ENCODE measurements around the gene CNST.

DNA sequence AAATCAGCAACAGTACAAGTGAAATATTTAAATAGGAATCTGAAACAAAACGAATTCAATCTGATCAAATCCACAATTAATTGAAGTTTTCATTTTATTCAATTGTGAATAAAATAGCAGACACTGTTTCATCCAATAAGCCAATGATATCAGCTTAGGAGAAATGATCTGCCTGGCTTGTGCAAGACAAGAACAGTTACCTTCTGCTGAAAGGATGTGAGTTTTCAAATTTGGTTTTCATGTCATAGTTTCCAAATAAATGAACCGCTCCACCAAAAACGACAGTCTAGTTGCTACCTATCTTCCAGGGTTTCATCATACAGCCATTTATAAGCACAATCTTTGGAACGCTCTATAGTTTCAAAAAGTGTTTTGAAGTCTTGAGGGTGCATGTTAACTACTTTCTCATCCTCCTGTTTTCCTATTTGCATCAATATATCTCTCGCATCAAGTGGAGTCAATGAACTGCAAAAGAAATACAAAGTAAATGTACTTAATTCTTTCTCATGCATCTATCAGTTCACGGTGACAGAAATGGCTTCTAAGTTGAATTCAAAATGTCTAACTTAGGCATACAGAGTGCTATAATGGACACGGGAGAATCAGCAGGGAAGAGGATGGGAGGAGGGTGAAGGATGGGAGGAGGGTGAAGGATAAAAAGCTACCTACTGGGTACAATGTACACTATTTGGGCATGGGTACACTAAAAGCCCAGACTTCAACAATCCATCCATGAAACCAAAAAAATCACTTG is 25.3 kb upstream of the CNST start:
- TF ChIP-seq, protein P1, sequence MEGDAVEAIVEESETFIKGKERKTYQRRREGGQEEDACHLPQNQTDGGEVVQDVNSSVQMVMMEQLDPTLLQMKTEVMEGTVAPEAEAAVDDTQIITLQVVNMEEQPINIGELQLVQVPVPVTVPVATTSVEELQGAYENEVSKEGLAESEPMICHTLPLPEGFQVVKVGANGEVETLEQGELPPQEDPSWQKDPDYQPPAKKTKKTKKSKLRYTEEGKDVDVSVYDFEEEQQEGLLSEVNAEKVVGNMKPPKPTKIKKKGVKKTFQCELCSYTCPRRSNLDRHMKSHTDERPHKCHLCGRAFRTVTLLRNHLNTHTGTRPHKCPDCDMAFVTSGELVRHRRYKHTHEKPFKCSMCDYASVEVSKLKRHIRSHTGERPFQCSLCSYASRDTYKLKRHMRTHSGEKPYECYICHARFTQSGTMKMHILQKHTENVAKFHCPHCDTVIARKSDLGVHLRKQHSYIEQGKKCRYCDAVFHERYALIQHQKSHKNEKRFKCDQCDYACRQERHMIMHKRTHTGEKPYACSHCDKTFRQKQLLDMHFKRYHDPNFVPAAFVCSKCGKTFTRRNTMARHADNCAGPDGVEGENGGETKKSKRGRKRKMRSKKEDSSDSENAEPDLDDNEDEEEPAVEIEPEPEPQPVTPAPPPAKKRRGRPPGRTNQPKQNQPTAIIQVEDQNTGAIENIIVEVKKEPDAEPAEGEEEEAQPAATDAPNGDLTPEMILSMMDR (IDR thresholded peaks at IDR 0.05; ENCODE audit: insufficient read depth, low read length, poor library complexity, severe bottlenecking): no peak
- no peak for TF ChIP-seq EZH2phosphoT487 (conservative IDR thresholded peaks at IDR 0.05; ENCODE audit: low read length)

Measured in SU-DHL-6 (cell line).